HUDEP-2 (cell line): ENCODE measurements around the gene UTP4.
"Not testable (repeated sequence)": the region's sequence is repeated elsewhere in the genome, so short reads cannot be mapped to it uniquely, and the experiment has no call there.

ENCODE experiments used
- DNase-seq, 76 experiments: peaks; one replicate each; lab custom pipeline; 2025; ENCODE audit not compliant: unreplicated experiment in 76 of 76; lab: John Stamatoyannopoulos, UW

The UTP4 gene

GRCh38 chr16:69126801-69127200, 5.6 kb upstream of the UTP4 start:
- not testable (repeated sequence) for DNase-seq

- no peak for DNase-seq
Measured at GRCh38 chr16:69127966-69128510, 4.4 kb upstream of the UTP4 start.

GRCh38 chr16:69130461-69130860, 2.0 kb upstream of the UTP4 start:
- DNase-seq, result no peak

GRCh38 chr16:69131167-69131838, 1.1 kb upstream of the UTP4 start:
- peak in 3 of 76 experiments; percentile 3 to 20 (median 7) for DNase-seq

GRCh38 chr16:69131839-69132423, 518 bp upstream of the UTP4 start:
- DNase-seq, result peak in 64 of 76 experiments; percentile 7 to 83 (median 65)

- no peak for DNase-seq
Measured at GRCh38 chr16:69133373-69133954, 1.0 kb downstream of the UTP4 start.

GRCh38 chr16:69138608-69139007, 6.2 kb downstream of the UTP4 start:
- DNase-seq, result no peak

- not testable (repeated sequence) for DNase-seq
Measured at GRCh38 chr16:69139464-69139863, 7.0 kb downstream of the UTP4 start.

GRCh38 chr16:69141014-69141413, 8.6 kb downstream of the UTP4 start:
- DNase-seq, result no peak

GRCh38 chr16:69141936-69142335, 9.5 kb downstream of the UTP4 start:
- no peak for DNase-seq

GRCh38 chr16:69143116-69143515, 10.7 kb downstream of the UTP4 start:
- DNase-seq, result peak in 4 of 76 experiments; percentile 3 to 39 (median 7)

GRCh38 chr16:69145658-69146057, 13.2 kb downstream of the UTP4 start:
- no peak for DNase-seq

- DNase-seq, result not testable (repeated sequence)
Measured at GRCh38 chr16:69149621-69150020, 17.2 kb downstream of the UTP4 start.

- DNase-seq, result peak in 29 of 76 experiments; percentile 8 to 61 (median 37)
Measured at GRCh38 chr16:69150146-69150865, 17.9 kb downstream of the UTP4 start.

- no peak for DNase-seq
Measured at GRCh38 chr16:69157196-69157595, 24.7 kb downstream of the UTP4 start.

GRCh38 chr16:69160192-69160591, 27.7 kb downstream of the UTP4 start:
- no peak for DNase-seq

GRCh38 chr16:69165584-69165983, 33.1 kb downstream of the UTP4 start:
- DNase-seq, result no peak

GRCh38 chr16:69166221-69166833, 33.9 kb downstream of the UTP4 start:
- peak in 6 of 76 experiments; percentile 5 to 22 (median 12) for DNase-seq

- DNase-seq, result no peak
Measured at GRCh38 chr16:69166946-69167930, 34.8 kb downstream of the UTP4 start.
